GM18511 (cell line): Measurements from ENCODE around the gene OR2W1.

Source experiments
- ATAC-seq: cut with Tn5 transposase; IDR thresholded peaks from one replicate; pipeline ENCODE4 v1.9.1; 2021; ENCODE audit warnings: mild to moderate bottlenecking, moderate library complexity; ENCODE audit not compliant: unreplicated experiment

OR2W1 gene

GRCh38 chr6:29005183-29005885, 39.6 kb downstream of the OR2W1 start, which contains the start of gene ZNF311:
TSS of gene ZNF311 (minus strand) at chr6:29005315. CDS start at chr6:29003954, 1,361 bp downstream.
- no peak for ATAC-seq

- ATAC-seq, result no peak
These were observed 48.0 kb downstream of the OR2W1 start for GRCh38 chr6:28996844-28997510.

- ATAC-seq, result no peak
These were observed 49.8 kb downstream of the OR2W1 start for GRCh38 chr6:28995093-28995650.
